HCT116 (cell line): ENCODE measurements around the gene OBSL1. TPM values are rescaled to one million over a fixed set of nuclear protein-coding genes. Genes with fewer than 3 reads are reported as not detected.

Experiments used
- ATAC-seq: fragments of 200-7000 bp; cut with Tn5 transposase; 2 replicates; pipeline ENCODE4 v1.9.1; 2020; ENCODE audit warnings: mild to moderate bottlenecking, moderate library complexity
- BruUV-seq: library from RNA; stranded (reverse); fragments of 400-500 nt; replicated peaks from 2 replicates; lab custom pipeline; 2021; lab: Mats Ljungman, UMichigan
- CTCF ChIA-PET: fragments of 300-600 bp; sonication (Branson Sonifier 250); formaldehyde crosslinking; loops from one replicate; lab custom pipeline; 2021; ENCODE audit warnings: antibody characterized with exemption; lab: Charles Lee
- POLR2A ChIA-PET: fragments of 300-600, 350-600 bp; sonication (Branson Sonifier 250); formaldehyde crosslinking; loops from one replicate; lab custom pipeline; 2021; ENCODE audit warnings: antibody characterized with exemption; lab: Charles Lee
- RAD21 ChIA-PET, 2 experiments: fragments of 300-600 bp; sonication (Branson Sonifier 250); formaldehyde crosslinking; loops; one replicate each; lab custom pipeline; 2023; ENCODE audit warnings: low total read pairs in 2 of 2; ENCODE audit not compliant: uncharacterized antibody in 2 of 2, unreplicated experiment in 2 of 2, low non-redundant PET in 1 of 2; lab: Charles Lee
- DNase-seq: peaks from one replicate; pipeline ENCODE4 v3.0.0-alpha.2; 2010; ENCODE audit warnings: low read depth, low spot score
- H2AFZ ChIP-seq: fragments of 200-600 bp; shearing (Covaris generic), sonication (generic); 2 replicates; pipeline ENCODE4 v1.6.1; 2017; ENCODE audit warnings: low read depth, mixed run types, mixed read lengths, antibody characterized with exemption, low read length; ENCODE audit not compliant: poor library complexity, severe bottlenecking
- H3K27ac ChIP-seq: 2 replicates; pipeline ENCODE4 v1.5.1; 2012; ENCODE audit warnings: low read depth, low read length
- H3K27me3 ChIP-seq: fragments of 200-600 bp; sonication (generic); 2 replicates; pipeline ENCODE4 v1.6.1; 2016; ENCODE audit warnings: mixed run types, low read length, mixed read lengths; ENCODE audit not compliant: insufficient read depth
- H3K36me3 ChIP-seq, 2 experiments: fragments of 200-500 bp in 1 of 2; fragments of 200-600 bp in 1 of 2; sonication (Bioruptor generic) in 1 of 2; sonication (generic) in 1 of 2; 2 replicates each; pipeline versions ENCODE4 v1.5.1 to v1.6.1; 2014 to 2016; ENCODE audit warnings: low read length in 2 of 2, inconsistent platforms in 1 of 2, mixed read lengths in 1 of 2, mixed run types in 1 of 2; ENCODE audit not compliant: insufficient read depth in 2 of 2, control insufficient read depth in 1 of 2
- H3K4me1 ChIP-seq, 2 experiments: fragments of 200-600 bp in 1 of 2; sonication (generic) in 1 of 2; 2 replicates each; pipeline versions ENCODE4 v1.5.1 to v1.6.1; 2012 to 2017; ENCODE audit warnings: low read length in 2 of 2, inconsistent platforms in 1 of 2, mild to moderate bottlenecking in 1 of 2, mixed read lengths in 1 of 2, mixed run types in 1 of 2, moderate library complexity in 1 of 2; ENCODE audit not compliant: insufficient read depth in 2 of 2, control insufficient read depth in 1 of 2
- H3K4me2 ChIP-seq: fragments of 200-600 bp; sonication (generic); 2 replicates; pipeline ENCODE4 v1.6.1; 2017; ENCODE audit warnings: mixed run types, low read length, mixed read lengths
- H3K4me3 ChIP-seq, 2 experiments: fragments of 200-600 bp in 1 of 2; sonication (generic) in 1 of 2; replicated peaks in 1 of 2; 2 replicates each; pipeline ENCODE4 v1.5.1; 2011 to 2016; ENCODE audit warnings: low read length in 2 of 2, control low read depth in 1 of 2, low read depth in 1 of 2, mild to moderate bottlenecking in 1 of 2, mixed read lengths in 1 of 2, mixed run types in 1 of 2
- H3K79me2 ChIP-seq: fragments of 200-600 bp; sonication (generic); 2 replicates; pipeline ENCODE4 v1.6.1; 2017; ENCODE audit warnings: mild to moderate bottlenecking, mixed run types, low read length, moderate library complexity, mixed read lengths; ENCODE audit not compliant: insufficient read depth
- H3K9ac ChIP-seq: fragments of 200-600 bp; sonication (generic); 2 replicates; pipeline ENCODE4 v1.6.1; 2016; ENCODE audit warnings: low read length, mixed read lengths
- H3K9me2 ChIP-seq: fragments of 200-600 bp; sonication (generic), shearing (Covaris generic); 2 replicates; pipeline ENCODE4 v1.6.1; 2017; ENCODE audit warnings: mixed run types, mild to moderate bottlenecking, moderate library complexity; ENCODE audit not compliant: insufficient read depth
- H3K9me3 ChIP-seq, 2 experiments: fragments of 200-500 bp in 1 of 2; fragments of 200-600 bp in 1 of 2; sonication (Bioruptor generic) in 1 of 2; sonication (generic) in 1 of 2; 2 replicates each; pipeline ENCODE4 v1.6.1; 2014 to 2017; ENCODE audit warnings: low read length in 2 of 2, mixed read lengths in 2 of 2, inconsistent platforms in 1 of 2, low read depth in 1 of 2, mild to moderate bottlenecking in 1 of 2, mixed run types in 1 of 2, moderate library complexity in 1 of 2; ENCODE audit not compliant: control insufficient read depth in 1 of 2, insufficient read depth in 1 of 2
- H4K20me1 ChIP-seq: fragments of 200-600 bp; sonication (generic), shearing (Covaris generic); 2 replicates; pipeline ENCODE4 v1.6.1; 2017; ENCODE audit warnings: mixed run types, mild to moderate bottlenecking, moderate library complexity; ENCODE audit not compliant: insufficient read depth
- FOSL1 ChIP-seq: IDR thresholded peaks from 2 replicates; pipeline ENCODE4 v1.6.1; 2012; ENCODE audit warnings: low read depth
- JUND ChIP-seq: IDR thresholded peaks from 2 replicates; pipeline ENCODE4 v1.6.1; 2012
- YY1 ChIP-seq: IDR thresholded peaks from 2 replicates; pipeline ENCODE4 v1.6.1; 2011; ENCODE audit warnings: low read length, low read depth, moderate library complexity, mild to moderate bottlenecking; ENCODE audit not compliant: insufficient replicate concordance; ENCODE audit errors: extremely low read depth
- ZNF274 ChIP-seq: fragments of 200-500 bp; sonication (Bioruptor generic); IDR thresholded peaks from 2 replicates; pipeline ENCODE4 v1.6.1; 2014; ENCODE audit warnings: mild to moderate bottlenecking, low read depth, low read length, inconsistent platforms
- intact Hi-C: fragments of 100-400 bp; cut with micrococcal nuclease; formaldehyde crosslinking; loops from 2 replicates; pipeline ENCODE4 v1.10.0; 2022
- total RNA-seq: library from RNA; stranded (reverse); gene quantifications from one replicate; pipeline ENCODE4 v1.2.1, GENCODE V29; 2021; ENCODE audit not compliant: unreplicated experiment
- TF ChIP-seq, protein P1 (sequence below): IDR thresholded peaks from 2 replicates; pipeline ENCODE4 v1.6.1; 2012; ENCODE audit warnings: low read depth

OBSL1 gene
- total RNA-seq, 1 experiment from 2014 or later, result 45.2 TPM

DNA sequence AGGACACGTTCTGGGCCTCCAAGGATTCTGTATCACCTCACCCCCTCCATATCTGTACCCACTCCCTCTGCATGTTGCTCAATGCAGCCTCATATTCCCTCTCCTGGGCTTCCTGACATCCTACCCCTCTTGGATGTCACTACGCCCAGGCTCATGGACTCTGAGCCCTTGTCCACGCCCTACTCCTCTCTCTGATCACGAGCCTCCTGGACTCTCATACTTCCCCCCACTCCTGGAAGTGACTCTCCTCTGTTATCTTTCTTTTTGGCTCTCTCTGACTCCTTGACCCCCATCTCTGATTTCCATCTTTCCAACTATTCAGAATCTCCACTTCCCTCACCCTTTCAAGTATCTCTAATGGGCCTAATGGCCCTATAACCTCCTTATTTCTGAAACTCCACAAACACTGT lies 25.4 kb downstream of the OBSL1 start:
- H3K36me3 ChIP-seq, result peaks cover 2 to 12% of the 10 kb centered on the region in 2 experiments; a peak in 2 of 4 replicates
- RAD21 ChIA-PET, result no interaction called here
- H3K27ac ChIP-seq, result no peak overlapping the region
- H3K9me3 ChIP-seq, result no peaks in the 10 kb centered on the region
- intact Hi-C loops, result no loop called here
- TF ChIP-seq, protein P1, sequence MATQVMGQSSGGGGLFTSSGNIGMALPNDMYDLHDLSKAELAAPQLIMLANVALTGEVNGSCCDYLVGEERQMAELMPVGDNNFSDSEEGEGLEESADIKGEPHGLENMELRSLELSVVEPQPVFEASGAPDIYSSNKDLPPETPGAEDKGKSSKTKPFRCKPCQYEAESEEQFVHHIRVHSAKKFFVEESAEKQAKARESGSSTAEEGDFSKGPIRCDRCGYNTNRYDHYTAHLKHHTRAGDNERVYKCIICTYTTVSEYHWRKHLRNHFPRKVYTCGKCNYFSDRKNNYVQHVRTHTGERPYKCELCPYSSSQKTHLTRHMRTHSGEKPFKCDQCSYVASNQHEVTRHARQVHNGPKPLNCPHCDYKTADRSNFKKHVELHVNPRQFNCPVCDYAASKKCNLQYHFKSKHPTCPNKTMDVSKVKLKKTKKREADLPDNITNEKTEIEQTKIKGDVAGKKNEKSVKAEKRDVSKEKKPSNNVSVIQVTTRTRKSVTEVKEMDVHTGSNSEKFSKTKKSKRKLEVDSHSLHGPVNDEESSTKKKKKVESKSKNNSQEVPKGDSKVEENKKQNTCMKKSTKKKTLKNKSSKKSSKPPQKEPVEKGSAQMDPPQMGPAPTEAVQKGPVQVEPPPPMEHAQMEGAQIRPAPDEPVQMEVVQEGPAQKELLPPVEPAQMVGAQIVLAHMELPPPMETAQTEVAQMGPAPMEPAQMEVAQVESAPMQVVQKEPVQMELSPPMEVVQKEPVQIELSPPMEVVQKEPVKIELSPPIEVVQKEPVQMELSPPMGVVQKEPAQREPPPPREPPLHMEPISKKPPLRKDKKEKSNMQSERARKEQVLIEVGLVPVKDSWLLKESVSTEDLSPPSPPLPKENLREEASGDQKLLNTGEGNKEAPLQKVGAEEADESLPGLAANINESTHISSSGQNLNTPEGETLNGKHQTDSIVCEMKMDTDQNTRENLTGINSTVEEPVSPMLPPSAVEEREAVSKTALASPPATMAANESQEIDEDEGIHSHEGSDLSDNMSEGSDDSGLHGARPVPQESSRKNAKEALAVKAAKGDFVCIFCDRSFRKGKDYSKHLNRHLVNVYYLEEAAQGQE, result no peak
- TF ChIP-seq FOSL1 (no peak), ZNF274 (no peak), YY1 (no peak), JUND (no peak)
- CTCF ChIA-PET, result no interaction called here
- peaks cover 5% of the 10 kb centered on the region; the same call in 1 of the 2 replicates for H4K20me1 ChIP-seq
- H3K4me2 ChIP-seq, result no peak overlapping the region
- no peaks in the 10 kb centered on the region for H3K9me2 ChIP-seq
- no peaks in the 10 kb centered on the region for H3K27me3 ChIP-seq
- no peak overlapping the region for H2AFZ ChIP-seq
- no TSS peak for BruUV-seq
- no peak for DNase-seq
- POLR2A ChIA-PET, result interaction anchor here (0.6 kb wide), 1 partner anchor 103 kb away, joined by 3 read pairs; no protein-coding TSS in a partner anchor
- no peak overlapping the region for H3K4me3 ChIP-seq
- no peak for ATAC-seq
- peaks cover 1 to 31% of the 10 kb centered on the region in 2 experiments; a peak in 3 of 4 replicates for H3K4me1 ChIP-seq
- H3K9ac ChIP-seq, result no peak overlapping the region
- H3K79me2 ChIP-seq, result peaks cover 33% of the 10 kb centered on the region
